IPS-18c (cell line): ENCODE data around the gene NSMCE3.
"Not testable (repeated sequence)": the region's sequence is repeated elsewhere in the genome, so short reads cannot be mapped to it uniquely, and the experiment has no call there.

Source experiments
- H3K4me3 ChIP-seq: 2 replicates; pipeline ENCODE4 v1.7.0; 2013; ENCODE audit warnings: low read depth, mild to moderate bottlenecking, low read length, moderate library complexity; ENCODE audit not compliant: insufficient read depth
- H3K9me3 ChIP-seq: one replicate; pipeline ENCODE4 v1.6.1; 2013; ENCODE audit warnings: mild to moderate bottlenecking, low read length, moderate library complexity; ENCODE audit not compliant: control insufficient read depth, insufficient read depth

Gene NSMCE3

DNA sequence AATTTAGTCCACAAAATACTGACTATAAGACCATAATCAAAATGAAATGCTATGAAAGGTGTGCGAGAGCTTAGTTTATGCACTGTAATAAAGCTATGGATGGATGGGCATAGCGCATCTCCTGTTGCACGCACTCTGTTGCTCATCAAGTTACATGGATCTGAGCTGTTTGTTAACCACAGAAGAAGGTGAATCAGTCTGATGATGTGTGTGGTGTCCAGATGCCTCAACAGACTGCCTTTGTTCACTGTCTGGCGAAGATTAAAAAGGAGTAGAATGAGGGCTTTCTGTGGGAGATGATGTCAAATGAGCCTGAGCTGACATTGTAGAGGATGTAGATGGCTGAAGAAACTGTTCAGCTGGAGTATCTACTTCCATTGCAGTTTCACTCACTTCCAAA, 36.1 kb downstream of the NSMCE3 start:
- H3K4me3 ChIP-seq, result no peak overlapping the region
- peaks cover 2% of the 10 kb centered on the region for H3K9me3 ChIP-seq

DNA sequence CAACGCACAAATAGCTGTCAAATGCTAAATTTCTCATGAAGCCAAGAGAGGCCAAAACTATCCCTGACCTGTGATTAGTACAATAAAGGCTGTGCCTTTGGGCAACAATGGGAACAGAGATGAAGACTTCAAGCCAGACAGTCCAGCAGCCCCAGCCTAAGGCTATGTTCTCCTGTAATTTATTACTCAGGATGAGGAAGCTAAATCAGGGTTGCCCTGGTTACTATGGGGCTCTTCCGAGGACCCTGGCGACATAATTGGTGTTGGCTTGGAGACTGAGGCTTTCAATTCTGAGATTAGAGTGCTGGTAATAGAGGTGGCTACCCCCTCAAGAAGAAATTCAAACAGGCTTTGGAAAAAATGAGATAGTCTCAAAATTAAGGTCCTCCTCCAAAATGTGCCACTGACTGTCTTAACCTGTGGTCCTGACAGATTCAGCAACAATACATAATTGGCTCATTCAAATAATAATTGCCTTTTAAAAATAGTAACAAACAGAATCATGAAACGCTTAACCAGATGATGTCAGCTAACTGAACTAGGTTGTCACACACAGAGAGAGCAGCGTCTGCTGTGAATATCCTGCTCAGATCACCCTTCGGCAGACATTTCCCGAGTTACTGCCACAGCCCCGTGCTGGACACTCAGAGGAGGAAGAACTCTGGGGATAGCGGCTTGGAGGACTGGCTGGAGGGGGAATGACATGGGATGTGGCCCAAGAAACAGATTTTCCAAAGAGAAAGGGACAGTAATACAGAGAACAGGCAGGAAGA, 43.0 kb downstream of the NSMCE3 start:
- Histone ChIP-seq H3K9me3 (no peaks in the 10 kb centered on the region), H3K4me3 (no peak overlapping the region)

DNA sequence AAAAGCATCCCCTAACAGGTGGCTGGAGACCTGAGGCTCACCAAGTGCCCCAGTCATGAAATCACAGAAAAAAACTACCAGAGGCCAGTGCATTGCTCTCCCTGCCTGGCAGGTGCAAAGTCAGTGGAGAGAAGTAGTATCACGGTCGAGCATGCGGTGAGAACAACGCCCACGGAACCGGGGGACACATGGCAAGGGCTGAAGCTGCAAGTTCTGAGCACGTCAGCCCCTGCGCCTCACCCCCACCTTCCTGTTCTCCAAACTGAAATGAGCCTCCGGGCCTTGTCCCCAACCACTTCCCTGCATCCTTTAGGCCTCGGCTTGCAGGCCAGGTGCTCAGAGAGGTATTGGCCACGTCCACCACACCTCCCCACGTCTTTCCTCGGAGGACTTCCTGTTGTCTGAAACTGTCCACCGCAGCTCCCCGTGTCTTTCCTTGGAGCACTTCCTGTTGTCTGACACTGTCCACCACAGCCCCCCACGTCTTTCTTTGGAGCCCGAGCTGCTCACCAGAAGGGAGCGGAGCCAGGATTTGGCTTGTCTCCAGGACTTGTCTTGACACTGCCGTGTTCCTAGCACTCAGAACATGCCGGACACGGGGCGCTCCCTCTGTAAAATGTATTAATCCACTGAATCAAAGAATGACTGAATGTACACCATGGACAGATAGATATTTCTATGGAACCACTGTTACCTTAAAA, 43.9 kb downstream of the NSMCE3 start:
- H3K9me3 ChIP-seq, result no peaks in the 10 kb centered on the region
- no peak overlapping the region for H3K4me3 ChIP-seq

DNA sequence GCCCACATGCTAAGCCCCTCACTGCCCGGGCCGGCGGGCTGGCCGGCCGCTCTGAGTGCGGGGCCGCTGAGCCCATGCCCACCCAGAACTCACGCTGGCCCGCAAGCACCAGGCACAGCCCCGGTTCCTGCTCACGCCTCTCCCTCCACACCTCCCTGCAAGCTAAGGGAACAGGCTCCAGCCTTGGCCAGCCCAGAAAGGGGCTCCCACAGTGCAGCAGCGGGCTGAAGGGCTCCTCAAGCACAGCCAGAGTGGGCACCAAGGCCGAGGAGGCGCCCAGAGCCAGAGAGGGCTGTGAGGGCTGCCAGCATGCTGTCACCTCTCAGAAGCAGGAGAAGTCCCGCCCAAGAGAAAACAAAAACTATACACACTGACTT, 44.6 kb downstream of the NSMCE3 start:
- not testable (repeated sequence) for H3K9me3 ChIP-seq, H3K4me3 ChIP-seq

DNA sequence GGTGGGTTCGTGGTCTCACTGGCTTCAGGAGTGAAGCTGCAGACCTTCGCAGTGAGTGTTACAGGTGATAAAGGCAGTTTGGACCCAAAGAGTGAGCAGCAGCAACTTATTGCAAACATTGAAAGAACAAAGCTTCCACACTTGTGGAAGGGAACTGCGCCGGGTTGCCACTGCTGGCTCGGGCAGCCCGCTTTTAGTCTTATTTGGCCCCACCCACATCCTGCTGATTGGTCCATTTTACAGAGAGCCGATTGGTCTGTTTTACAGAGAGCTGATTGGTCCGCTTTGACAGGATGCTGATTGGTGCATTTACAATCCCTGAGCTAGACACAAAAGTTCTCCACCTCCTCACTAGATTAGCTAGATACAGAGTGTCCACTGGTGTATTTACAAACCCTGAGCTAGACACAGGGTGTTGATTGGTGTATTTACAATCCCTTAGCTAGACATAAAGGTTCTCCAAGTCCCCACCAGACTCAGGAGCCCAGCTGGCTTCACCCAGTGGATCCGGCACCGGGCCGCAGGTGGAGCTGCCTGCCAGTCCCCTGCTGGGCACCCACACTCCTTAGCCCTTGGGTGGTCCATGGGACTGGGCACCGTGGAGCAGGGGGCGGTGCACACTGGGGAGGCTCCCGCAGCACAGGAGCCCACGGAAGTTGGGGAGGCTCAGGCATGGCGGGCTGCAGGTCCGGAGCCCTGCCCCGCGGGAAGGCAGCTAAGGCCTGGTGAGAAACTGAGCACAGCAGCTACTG, 45.2 kb downstream of the NSMCE3 start:
- H3K9me3 ChIP-seq, H3K4me3 ChIP-seq: not testable (repeated sequence)

DNA sequence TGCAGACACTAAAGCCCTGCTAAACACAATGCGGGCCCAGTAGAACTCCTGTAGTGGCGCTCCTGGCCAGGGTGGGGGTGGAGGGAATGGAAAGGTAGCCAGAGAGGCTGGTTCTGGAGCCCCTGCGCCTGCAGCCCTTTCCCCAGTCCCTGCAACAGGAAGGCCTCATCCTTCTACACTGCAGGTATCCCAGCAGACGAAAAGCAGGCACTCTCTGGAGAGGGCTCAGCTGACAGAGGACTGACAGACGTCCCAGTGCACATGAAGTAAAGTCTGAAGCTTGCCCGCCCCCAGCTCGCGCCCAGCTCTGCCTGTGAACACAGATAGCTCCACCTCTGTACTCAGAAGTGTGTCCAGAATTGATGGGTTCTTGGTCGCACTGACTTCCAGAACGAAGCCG, 46.0 kb downstream of the NSMCE3 start:
- Histone ChIP-seq H3K4me3 (no peak overlapping the region), H3K9me3 (no peaks in the 10 kb centered on the region)

DNA sequence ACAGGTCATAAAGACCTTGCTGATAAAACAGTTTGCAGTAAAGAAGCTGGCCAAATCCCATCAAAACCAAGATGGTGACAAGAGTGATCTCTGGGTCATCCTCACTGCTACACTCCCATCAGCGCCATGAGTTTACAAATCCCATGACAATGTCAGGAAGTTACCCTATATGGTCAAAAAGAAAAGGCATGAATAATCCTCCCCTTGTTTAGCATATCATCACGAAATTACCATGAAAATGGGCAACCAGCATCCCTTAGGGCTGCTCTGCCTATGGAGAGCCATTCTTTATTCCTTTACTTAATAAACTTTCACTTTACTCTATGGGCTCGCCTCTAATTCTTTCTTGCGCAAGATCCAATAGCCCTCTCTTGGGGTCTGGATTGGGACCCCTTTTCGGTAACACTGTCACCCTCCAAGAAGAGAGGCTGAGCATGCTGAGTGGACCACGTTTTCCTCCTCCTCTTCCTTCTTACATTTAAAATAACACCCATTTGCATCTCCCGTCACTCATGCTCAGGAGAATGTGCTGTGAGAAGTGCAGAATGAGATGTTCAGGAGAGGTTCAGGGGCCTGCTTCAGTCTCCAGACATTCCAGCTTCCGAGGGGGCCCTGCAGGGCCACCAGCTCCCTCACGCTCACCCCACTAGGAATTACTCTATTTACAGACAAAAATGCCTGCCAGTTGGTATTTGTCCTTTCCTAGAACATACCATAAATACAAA, 47.3 kb downstream of the NSMCE3 start:
- H3K9me3 ChIP-seq, result no peaks in the 10 kb centered on the region
- H3K4me3 ChIP-seq, result no peak overlapping the region

DNA sequence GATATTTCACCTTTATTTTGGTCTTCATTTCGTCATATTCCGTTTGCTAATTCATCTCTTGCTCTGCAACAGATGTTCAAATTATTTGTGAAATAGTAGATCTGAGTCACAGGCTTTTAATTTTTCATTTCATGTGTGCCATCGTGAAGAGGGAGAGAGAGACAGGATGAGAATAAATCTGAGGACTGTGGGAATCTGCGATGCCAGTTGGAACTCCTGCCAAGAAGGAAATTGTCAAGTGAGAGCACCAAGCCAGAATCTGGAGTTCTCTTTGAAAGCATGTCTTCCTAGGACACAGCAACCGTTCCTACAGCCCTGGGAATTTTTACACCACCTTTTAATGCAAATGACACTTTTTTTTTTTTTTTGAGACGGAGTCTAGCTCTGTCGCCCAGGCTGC, 48.8 kb downstream of the NSMCE3 start:
- Histone ChIP-seq H3K9me3 (no peaks in the 10 kb centered on the region), H3K4me3 (no peak overlapping the region)

DNA sequence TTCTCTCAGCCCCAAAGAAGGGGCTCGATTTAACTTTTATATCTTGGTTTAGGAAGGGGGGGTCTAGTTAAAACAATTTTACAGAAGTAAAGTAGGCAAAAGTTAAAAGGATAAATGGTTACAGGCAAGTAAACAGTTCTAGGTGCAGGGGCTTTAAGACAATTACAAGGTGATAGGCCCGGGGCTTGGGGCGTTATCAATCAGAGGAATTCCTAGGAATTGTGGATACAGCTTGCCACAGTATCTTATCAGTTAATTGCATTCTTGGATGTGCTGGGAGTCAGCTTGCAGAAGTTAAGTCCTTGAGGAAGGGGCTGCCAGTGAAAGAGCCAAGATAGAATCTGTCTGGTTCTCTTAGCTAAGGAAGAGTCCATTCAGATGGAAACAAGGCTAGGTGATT, 52.7 kb downstream of the NSMCE3 start:
- no peaks in the 10 kb centered on the region for H3K9me3 ChIP-seq
- no peak overlapping the region for H3K4me3 ChIP-seq
